NCI-H2107 treated with DMSO at 0.1 percent for 48 hours (cell line): ENCODE data around the gene ALB.

Source experiments
- DNase-seq: peaks from one replicate; lab custom pipeline; 2025; ENCODE audit not compliant: unreplicated experiment; lab: John Stamatoyannopoulos, UW

Gene ALB

GRCh38 chr4:73408181-73408867 lies 4.2 kb downstream of the ALB start:
- no peak for DNase-seq

- no peak for DNase-seq
These were observed 5.2 kb downstream of the ALB start for GRCh38 chr4:73409012-73409862.

- DNase-seq, result no peak
These were observed 6.0 kb downstream of the ALB start for GRCh38 chr4:73409978-73410548.

- no peak for DNase-seq
These were observed 7.0 kb downstream of the ALB start for GRCh38 chr4:73410916-73411730.

GRCh38 chr4:73411731-73412414 lies 7.8 kb downstream of the ALB start:
- DNase-seq, result no peak

GRCh38 chr4:73413294-73413755 lies 9.2 kb downstream of the ALB start:
- DNase-seq, result no peak

GRCh38 chr4:73414936-73415271 lies 10.8 kb downstream of the ALB start:
- no peak for DNase-seq

GRCh38 chr4:73415807-73416238 lies 11.7 kb downstream of the ALB start:
- DNase-seq, result no peak

GRCh38 chr4:73416423-73417087 lies 12.5 kb downstream of the ALB start:
- DNase-seq, result no peak

GRCh38 chr4:73417342-73417741 lies 13.3 kb downstream of the ALB start:
- DNase-seq, result no peak

- DNase-seq, result no peak
These were observed 13.9 kb downstream of the ALB start for GRCh38 chr4:73417973-73418372.

GRCh38 chr4:73418677-73419076 lies 14.6 kb downstream of the ALB start:
- no peak for DNase-seq

- no peak for DNase-seq
These were observed 15.3 kb downstream of the ALB start for GRCh38 chr4:73419106-73420038.

GRCh38 chr4:73420615-73421014 lies 16.5 kb downstream of the ALB start:
- DNase-seq, result no peak

GRCh38 chr4:73421708-73422457 lies 17.8 kb downstream of the ALB start:
- DNase-seq, result peak; percentile 19

GRCh38 chr4:73422458-73422752 lies 18.3 kb downstream of the ALB start:
- DNase-seq, result no peak

GRCh38 chr4:73423184-73423583 lies 19.1 kb downstream of the ALB start:
- no peak for DNase-seq

GRCh38 chr4:73426666-73427065 lies 22.6 kb downstream of the ALB start:
- no peak for DNase-seq

GRCh38 chr4:73429118-73429517 lies 25.0 kb downstream of the ALB start:
- no peak for DNase-seq
